Ovary (tissue), 3 donors: Measurements from ENCODE around the gene LRFN2.

Source experiments
- EP300 ChIP-seq: sonication (generic); formaldehyde crosslinking; IDR thresholded peaks from one replicate; pipeline ENCODE4 v1.6.1; 2017; ENCODE audit warnings: antibody characterized with exemption
- TF ChIP-seq, protein P1 (sequence below), 3 donors: fragments of 450-650 bp in 2 of 3; fragments of 200-600 bp in 1 of 3; IDR thresholded peaks; one replicate each; pipeline versions ENCODE4 v1.5.1 to v1.8.0; 2016 to 2022; ENCODE audit warnings: antibody characterized with exemption in 3 of 3, mild to moderate bottlenecking in 1 of 3
- donor health status: DM: no; HTN: no; CAD: no.

DNA sequence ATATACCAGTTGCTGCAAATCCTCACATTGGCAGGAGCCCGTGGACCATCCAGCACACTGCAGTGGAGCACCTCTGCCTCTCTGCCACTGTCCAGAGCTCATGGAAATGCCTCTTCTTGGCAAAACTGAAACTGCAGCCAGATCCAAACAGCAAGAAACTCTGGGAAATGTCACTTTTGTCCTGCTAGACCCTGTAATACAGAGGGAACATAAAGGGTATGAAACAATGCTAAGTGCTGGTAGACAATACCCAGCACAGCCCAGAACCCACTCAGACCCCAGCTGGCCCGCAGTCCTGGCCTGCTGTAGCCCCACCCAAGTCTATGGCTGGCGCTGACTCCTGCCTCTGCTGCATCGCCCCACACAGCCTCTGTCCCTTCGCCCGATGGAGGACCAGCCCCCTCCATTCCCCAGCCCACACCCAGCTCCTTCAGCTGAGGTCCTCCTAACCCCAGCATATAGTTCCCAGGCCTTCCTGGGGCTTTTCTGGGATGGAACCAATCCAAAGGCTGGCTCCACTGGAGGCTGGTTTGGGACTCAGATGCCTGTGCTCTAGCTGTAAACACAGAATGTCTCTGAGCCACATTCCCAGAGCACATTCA, 242.5 kb downstream of the LRFN2 start:
- TF ChIP-seq, protein P1, sequence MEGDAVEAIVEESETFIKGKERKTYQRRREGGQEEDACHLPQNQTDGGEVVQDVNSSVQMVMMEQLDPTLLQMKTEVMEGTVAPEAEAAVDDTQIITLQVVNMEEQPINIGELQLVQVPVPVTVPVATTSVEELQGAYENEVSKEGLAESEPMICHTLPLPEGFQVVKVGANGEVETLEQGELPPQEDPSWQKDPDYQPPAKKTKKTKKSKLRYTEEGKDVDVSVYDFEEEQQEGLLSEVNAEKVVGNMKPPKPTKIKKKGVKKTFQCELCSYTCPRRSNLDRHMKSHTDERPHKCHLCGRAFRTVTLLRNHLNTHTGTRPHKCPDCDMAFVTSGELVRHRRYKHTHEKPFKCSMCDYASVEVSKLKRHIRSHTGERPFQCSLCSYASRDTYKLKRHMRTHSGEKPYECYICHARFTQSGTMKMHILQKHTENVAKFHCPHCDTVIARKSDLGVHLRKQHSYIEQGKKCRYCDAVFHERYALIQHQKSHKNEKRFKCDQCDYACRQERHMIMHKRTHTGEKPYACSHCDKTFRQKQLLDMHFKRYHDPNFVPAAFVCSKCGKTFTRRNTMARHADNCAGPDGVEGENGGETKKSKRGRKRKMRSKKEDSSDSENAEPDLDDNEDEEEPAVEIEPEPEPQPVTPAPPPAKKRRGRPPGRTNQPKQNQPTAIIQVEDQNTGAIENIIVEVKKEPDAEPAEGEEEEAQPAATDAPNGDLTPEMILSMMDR (IDR thresholded peaks at IDR 0.05) = no peak
- no peak for TF ChIP-seq EP300
